Transverse colon (tissue), 4 donors: ENCODE measurements around the gene GABRB3.

Source experiments
- POLR2AphosphoS5 ChIP-seq, 3 donors: sonication (generic); formaldehyde crosslinking; IDR thresholded peaks; one replicate each; pipeline ENCODE4 v1.6.1; 2016; ENCODE audit warnings: antibody characterized with exemption in 3 of 3
- TF ChIP-seq, protein P1 (sequence below), 5 experiments: fragments of 200-600 bp in 3 of 5; fragments of 450-650 bp in 2 of 5; sonication (generic) in 3 of 5; IDR thresholded peaks; 1 replicate in 2 of 5; 2 replicates in 3 of 5; pipeline ENCODE4 v1.5.1; 2016 to 2017; ENCODE audit warnings: antibody characterized with exemption in 5 of 5, inconsistent platforms in 3 of 5, mild to moderate bottlenecking in 2 of 5, moderate library complexity in 1 of 5

DNA sequence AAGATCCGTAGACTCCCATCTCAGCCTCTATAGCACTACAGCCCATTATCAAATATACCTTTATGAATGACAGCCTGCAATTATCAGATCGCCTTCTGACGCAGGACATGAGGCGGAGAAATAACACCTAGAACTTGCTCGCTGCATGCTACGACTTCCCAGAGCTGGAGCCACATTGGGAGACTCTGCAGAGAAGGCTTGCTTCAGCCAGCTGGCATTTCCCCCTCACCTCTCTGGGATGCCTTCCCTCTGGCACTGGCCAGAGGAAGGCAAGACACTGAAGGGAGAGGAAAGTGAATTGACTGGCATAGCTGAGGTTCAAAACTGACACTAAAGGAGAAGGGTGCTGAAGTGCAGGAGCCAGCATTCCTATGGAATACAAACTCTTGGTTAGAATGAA lies 131.7 kb downstream of the GABRB3 start:
- TF ChIP-seq, protein P1, sequence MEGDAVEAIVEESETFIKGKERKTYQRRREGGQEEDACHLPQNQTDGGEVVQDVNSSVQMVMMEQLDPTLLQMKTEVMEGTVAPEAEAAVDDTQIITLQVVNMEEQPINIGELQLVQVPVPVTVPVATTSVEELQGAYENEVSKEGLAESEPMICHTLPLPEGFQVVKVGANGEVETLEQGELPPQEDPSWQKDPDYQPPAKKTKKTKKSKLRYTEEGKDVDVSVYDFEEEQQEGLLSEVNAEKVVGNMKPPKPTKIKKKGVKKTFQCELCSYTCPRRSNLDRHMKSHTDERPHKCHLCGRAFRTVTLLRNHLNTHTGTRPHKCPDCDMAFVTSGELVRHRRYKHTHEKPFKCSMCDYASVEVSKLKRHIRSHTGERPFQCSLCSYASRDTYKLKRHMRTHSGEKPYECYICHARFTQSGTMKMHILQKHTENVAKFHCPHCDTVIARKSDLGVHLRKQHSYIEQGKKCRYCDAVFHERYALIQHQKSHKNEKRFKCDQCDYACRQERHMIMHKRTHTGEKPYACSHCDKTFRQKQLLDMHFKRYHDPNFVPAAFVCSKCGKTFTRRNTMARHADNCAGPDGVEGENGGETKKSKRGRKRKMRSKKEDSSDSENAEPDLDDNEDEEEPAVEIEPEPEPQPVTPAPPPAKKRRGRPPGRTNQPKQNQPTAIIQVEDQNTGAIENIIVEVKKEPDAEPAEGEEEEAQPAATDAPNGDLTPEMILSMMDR (IDR thresholded peaks at IDR 0.05): no peak
- TF ChIP-seq POLR2AphosphoS5 (IDR thresholded peaks at IDR 0.05): no peak
